ENCODE data around the gene ZBTB9. TPM values are rescaled to one million over a fixed set of nuclear protein-coding genes. Genes with fewer than 3 reads are reported as not detected.

ZBTB9 gene
- total RNA-seq, 3 donors from 2014 or later: 22.9 to 23.4 (median 22.9) TPM

GRCh38 chr6:33415831-33416230 is 38.5 kb upstream of the ZBTB9 start:
- H3K4me3 Mint-ChIP-seq: peak overlapping the region; percentile 40
- H3K4me1 Mint-ChIP-seq (ENCODE audit: low read depth): peaks cover 76% of the 10 kb centered on the region
- DNase-seq (no peak), ATAC-seq (no peak)
- no peaks in the 10 kb centered on the region for H3K27me3 Mint-ChIP-seq (ENCODE audit: low read depth)
- no peaks in the 10 kb centered on the region for H3K9me3 Mint-ChIP-seq
- peaks cover 13% of the 10 kb centered on the region for H3K36me3 Mint-ChIP-seq (ENCODE audit: insufficient read depth)

GRCh38 chr6:33416386-33417127 is 37.8 kb upstream of the ZBTB9 start:
- no peak for DNase-seq
- Mint-ChIP-seq H3K4me1 (ENCODE audit: low read depth) (peaks cover 78% of the 10 kb centered on the region), H3K27me3 (ENCODE audit: low read depth) (no peaks in the 10 kb centered on the region), H3K9me3 (no peaks in the 10 kb centered on the region), H3K4me3 (peak overlapping the region; percentile 93), H3K36me3 (ENCODE audit: insufficient read depth) (peaks cover 13% of the 10 kb centered on the region)
- ATAC-seq: peak; percentile 3 to 10

DNA sequence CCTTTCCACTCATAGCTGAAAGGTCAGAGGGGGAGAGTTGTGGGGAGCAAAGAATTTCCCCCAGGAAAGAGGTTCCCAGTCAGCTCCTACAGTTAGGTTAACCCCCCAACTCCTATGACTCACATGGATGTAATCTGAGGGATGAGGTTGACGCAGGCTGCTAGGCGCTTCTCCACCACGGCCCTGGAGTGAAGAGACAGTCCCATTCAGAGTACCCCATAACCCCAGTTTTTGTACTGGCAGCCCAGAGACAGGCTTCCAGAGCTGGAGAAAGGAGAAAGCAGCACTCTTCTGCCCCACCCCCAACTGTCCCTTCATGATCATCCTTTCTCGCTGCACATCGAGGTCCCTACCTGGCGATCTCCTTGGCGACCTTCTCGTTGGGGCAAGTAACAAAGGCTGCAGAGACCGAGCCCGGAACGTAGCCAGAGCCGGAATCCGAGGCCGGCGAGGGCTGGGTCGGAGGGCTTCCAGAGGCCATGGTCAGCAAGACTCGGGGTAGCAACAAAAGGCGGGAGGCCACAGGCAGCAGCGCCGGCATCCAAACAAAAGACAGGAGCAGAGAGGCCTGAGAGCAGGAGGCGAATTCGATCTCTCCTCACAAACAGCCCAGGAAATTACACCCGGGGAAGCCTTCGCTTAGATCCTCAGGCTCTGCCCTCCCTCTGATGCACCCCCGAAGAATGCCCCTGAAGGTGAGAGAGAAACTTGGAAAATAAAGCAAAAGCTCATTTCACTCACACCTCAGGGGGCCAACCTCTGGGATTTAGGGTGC is 37.1 kb upstream of the ZBTB9 start:
- Mint-ChIP-seq H3K4me3 (peak overlapping the region; percentile 93), H3K27me3 (ENCODE audit: low read depth) (no peaks in the 10 kb centered on the region), H3K4me1 (ENCODE audit: low read depth) (peaks cover 74% of the 10 kb centered on the region), H3K36me3 (ENCODE audit: insufficient read depth) (peaks cover 13% of the 10 kb centered on the region), H3K9me3 (no peaks in the 10 kb centered on the region)
- DNase-seq: no peak
- ATAC-seq: no peak

DNA sequence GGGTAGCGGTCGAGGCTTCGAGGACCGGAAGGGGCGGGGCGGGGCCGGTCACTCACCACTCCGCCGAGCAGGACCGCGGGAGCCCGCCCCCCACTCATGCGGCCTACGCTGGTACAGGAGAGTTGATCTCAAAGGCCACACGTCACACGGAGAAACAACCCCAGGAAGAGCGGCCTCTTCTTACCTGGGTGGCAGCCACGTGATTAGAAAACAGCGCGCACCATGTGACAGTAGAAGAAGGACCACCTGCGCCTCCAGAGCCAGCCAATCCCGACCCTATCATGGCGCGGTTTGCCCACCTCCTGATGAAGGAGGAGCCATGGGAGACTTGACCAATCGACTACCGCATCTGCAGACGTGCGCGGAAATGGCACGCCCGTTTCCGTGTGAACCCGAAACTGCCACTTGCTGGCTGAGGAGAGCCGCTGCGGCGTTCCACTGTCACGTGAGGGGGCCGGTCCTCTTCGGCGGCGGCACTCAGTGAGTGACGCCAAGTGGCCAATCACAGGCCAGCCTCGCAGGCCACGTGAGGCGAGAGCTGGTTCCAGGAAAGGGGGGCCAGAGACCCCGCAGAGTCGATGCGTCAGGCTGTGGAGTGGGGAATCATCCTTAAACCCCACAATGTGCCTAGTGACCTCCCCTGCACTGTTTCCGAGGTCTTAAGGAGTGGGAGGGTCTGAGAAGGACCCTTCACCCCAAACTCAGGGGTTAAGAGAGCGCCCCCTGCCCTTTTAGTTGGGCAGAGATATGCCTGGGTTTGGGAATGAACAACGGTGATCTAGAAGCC is 36.3 kb upstream of the ZBTB9 start, which contains the start of gene CUTA:
Gene CUTA, minus strand, starts transcription at position 205 of the 787 bp plus-strand sequence. Its CDS starts 107 bp downstream, at position 98.
- Mint-ChIP-seq H3K4me3 (peak within 1 kb of the TSS; percentile 93), H3K9me3 (no peaks in the 10 kb centered on the region), H3K4me1 (ENCODE audit: low read depth) (peaks cover 67% of the 10 kb centered on the region), H3K36me3 (ENCODE audit: insufficient read depth) (peaks cover 13% of the 10 kb centered on the region), H3K27me3 (ENCODE audit: low read depth) (no peaks in the 10 kb centered on the region)
- peak; percentile 89 to 92 for ATAC-seq
- peak; percentile 98 for DNase-seq

- Mint-ChIP-seq H3K36me3 (ENCODE audit: insufficient read depth) (peaks cover 10% of the 10 kb centered on the region), H3K4me3 (peak overlapping the region; percentile 93), H3K9me3 (no peaks in the 10 kb centered on the region), H3K4me1 (ENCODE audit: low read depth) (peaks cover 63% of the 10 kb centered on the region), H3K27me3 (ENCODE audit: low read depth) (no peaks in the 10 kb centered on the region)
- DNase-seq (peak; percentile 41), ATAC-seq (no peak)
Observed at GRCh38 chr6:33418690-33419291, 35.6 kb upstream of the ZBTB9 start.

DNA sequence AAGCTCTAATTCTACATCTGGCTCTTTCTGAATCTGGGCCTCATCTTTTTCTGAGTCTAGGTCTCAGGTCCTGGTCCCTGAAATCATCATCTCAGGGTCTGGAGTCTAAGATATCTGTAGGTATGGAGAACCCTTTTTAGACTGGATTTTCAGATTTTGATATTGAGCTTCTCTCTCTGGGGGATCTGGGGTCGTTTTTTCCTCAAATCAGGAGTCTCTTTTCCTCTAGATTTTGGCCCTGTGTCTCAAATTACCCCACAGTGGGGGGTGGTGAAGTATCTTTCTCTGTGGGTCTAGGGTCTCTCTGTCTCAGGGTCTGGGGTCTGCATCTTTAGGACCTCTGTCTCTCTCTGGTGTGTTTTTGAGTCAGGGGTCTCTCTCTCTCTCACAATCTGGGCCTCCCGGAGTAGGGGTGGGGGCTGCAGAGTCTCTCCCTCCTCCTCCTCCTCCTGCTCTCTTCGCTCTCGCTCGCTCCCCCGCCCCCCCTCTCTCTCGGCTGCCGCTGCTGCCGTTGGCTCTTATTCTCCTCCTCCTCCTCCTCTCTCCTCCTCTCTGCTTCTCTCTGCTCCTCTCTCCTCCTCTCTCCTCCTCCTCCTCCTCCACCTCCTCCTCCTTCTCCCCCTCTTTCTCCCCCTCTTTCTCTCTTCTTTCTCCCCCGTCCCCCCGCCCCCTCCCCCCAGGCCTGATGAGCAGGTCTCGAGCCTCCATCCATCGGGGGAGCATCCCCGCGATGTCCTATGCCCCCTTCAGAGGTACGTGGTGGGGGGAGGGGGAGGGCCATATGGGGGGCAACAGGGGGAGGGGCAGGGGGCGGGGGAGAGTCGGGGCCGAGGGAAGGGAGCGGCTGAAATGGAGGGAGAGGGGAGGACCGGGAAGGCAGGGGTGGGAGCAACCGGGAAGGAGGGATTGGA is 34.5 kb upstream of the ZBTB9 start, which contains the start of gene SYNGAP1:
Gene SYNGAP1, plus strand, starts transcription at position 486 of the 911 bp plus-strand sequence. Its CDS starts 200 bp downstream, at position 686.
- Mint-ChIP-seq H3K4me1 (ENCODE audit: low read depth) (peaks cover 67% of the 10 kb centered on the region), H3K27me3 (ENCODE audit: low read depth) (no peaks in the 10 kb centered on the region), H3K9me3 (no peaks in the 10 kb centered on the region), H3K36me3 (ENCODE audit: insufficient read depth) (peaks cover 3% of the 10 kb centered on the region), H3K4me3 (peak within 1 kb of the TSS; percentile 93)
- ATAC-seq (no peak), DNase-seq (peak; percentile 46)

DNA sequence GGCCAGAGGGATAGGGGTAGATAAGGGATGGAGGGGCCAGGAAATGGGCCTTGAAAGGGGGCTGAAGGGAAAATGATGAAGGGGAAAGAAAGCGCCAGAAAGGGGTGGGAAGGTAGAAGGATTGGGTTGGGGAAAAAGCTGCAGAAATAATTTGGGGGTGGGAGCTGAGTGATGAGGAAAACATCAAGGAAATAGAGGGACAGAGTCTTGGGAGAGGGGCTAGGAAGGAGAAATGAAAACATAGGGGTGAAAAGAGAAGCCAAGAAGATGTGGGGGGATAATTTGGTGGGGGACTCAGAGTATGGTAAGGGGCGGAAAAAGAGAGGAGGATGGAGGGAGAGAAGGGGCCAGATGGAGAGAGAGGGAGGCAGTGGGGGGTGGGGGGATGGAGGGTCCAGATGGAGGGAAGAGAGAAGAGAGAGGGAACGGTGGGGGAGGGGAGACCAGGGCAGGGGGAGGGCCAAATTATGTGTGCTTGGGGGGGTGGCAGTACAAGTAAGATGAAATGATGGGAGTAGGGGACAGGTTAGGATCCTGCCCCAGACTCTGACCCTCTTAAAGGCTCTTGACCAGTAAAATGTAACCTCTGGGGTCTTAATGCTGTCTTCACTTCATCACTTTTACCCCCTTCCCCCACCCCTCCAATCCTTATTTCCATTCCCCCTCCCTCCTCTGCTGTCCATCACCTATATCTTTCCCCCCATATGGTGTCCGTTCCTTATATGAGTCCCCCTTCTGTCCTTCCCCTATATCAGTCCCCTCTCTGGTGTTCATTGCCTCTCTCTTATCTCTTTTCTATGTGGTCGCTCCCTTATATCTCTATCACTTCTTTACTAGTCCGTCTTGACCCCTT is 33.7 kb upstream of the ZBTB9 start:
- H3K9me3 Mint-ChIP-seq: no peaks in the 10 kb centered on the region
- no peaks in the 10 kb centered on the region for H3K27me3 Mint-ChIP-seq (ENCODE audit: low read depth)
- peaks cover 71% of the 10 kb centered on the region for H3K4me1 Mint-ChIP-seq (ENCODE audit: low read depth)
- H3K4me3 Mint-ChIP-seq: no peak overlapping the region
- DNase-seq: no peak
- ATAC-seq: no peak
- no peaks in the 10 kb centered on the region for H3K36me3 Mint-ChIP-seq (ENCODE audit: insufficient read depth)

DNA sequence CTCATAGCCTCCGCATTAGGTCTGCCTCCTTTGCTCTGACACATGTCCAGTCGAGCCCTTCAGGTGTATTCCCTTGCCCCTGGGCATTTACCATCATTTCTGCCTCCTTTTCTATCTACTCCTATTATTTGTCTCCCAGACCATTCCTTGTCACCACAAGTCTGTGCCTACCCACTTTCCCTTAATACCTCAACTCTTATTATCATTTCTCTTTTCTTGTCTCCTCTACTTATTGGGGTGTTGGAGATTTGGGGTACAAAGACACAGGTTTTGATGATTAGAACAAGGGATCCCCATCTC is 33.1 kb upstream of the ZBTB9 start:
- Mint-ChIP-seq H3K27me3 (ENCODE audit: low read depth) (no peaks in the 10 kb centered on the region), H3K4me3 (peak overlapping the region; percentile 10), H3K36me3 (ENCODE audit: insufficient read depth) (no peaks in the 10 kb centered on the region), H3K4me1 (ENCODE audit: low read depth) (peaks cover 67% of the 10 kb centered on the region), H3K9me3 (no peaks in the 10 kb centered on the region)
- ATAC-seq: no peak
- DNase-seq: no peak

DNA sequence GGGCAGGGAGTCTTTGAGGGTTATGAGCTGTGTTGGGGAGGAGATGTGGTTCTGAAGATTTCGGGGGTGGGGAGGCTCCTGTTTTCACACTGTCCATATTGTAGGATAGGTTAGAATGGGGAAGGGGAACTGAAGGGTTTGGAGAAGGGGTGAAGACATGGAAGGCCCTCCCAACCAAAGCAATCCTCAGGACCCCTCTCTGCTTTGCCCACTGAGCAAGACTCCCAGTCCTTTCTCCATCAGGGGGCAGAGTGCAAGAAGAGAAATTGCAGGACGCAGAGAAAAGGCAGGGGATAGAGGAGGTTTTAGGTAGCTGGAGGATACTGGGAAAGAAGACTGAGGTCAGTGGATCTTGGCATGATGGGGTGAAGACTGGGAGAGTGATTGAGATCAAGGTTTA is 30.6 kb upstream of the ZBTB9 start:
- no peaks in the 10 kb centered on the region for H3K9me3 Mint-ChIP-seq
- no peaks in the 10 kb centered on the region for H3K36me3 Mint-ChIP-seq (ENCODE audit: insufficient read depth)
- no peaks in the 10 kb centered on the region for H3K27me3 Mint-ChIP-seq (ENCODE audit: low read depth)
- DNase-seq: no peak
- H3K4me3 Mint-ChIP-seq: no peak overlapping the region
- no peak for ATAC-seq
- peaks cover 61% of the 10 kb centered on the region for H3K4me1 Mint-ChIP-seq (ENCODE audit: low read depth)

DNA sequence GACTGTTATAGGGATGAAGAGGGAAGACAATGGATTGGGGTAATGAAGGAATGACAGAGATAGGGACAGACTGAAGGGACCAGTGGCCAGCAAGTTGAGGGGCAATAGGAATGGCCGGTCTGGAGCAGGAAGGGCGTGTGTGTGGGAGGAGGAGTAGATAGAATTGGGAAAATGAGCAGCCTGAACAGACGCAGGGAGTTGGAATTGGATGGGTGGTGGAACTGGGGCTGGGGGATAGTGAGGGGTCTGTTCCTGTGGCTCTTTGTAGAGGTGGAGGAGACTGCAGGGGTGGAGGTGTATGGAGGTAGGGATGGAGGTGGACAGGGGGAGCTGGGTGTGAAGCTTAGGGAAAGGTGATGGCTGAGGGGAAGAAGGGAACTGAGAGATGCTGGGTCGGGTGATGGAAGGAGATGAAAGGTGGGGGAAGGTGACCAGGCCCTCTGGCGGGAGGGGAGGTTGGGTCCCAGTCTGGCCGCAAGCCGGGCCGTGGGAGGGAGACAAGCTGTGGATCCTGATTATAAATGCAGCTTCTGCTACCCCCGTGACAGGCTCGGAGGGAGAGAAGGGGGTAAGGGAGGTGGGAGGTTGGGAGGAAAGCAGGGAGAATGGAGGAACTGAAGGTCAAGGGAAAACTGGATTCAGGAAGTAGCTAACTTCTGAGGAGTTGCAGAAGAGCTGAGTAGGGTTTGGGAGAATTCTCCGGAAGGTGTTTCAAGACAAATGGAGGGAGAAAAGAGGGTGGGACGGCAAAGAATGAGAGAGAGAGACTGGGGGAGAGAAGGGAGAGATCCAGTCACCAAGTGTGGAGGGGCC is 29.3 kb upstream of the ZBTB9 start:
- H3K4me1 Mint-ChIP-seq (ENCODE audit: low read depth): peaks cover 63% of the 10 kb centered on the region

DNA sequence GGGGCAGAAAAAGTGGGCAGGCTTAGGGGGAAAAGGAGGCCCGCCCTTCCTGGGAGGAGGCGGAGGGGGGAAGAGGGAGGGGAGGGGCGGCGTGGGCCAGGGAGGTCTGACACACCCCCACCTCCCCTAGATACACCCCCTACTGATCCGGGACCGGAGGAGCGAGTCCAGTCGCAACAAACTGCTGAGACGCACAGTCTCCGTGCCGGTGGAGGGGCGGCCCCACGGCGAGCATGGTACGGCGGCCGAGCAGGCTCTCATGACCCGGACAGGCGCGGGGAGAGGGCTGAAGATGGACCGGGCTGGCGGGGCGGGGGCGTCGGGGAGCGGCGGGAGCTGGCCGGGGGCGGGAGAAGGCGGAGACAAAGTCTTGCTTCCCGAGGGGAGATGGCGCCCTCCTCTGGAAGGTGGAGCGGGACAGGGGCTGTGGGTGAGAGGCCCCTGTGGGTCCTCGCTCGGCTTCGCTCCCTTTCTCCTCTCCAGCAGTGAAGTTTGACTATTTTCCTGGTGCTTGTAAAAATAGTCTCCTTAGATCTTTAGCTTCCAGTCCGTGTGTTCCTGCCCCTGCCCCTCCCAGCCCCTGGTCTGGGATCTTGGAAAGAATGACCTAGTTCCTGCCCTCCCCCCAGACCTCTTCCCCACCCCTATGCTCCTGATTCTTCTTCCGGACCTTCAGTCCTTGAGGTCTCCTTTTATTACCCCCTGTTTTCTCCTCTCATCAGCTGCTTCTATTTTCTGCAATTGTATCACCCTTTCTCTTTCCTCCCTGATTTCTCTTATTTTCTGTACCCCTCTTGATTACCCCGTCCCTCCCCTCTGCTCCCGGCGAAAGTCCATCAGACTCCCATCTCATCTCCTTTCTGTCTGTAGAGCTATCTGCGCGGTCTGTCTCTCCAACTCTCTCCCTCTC is 28.5 kb upstream of the ZBTB9 start:
- Mint-ChIP-seq H3K27me3 (ENCODE audit: low read depth) (no peaks in the 10 kb centered on the region), H3K36me3 (ENCODE audit: insufficient read depth) (no peaks in the 10 kb centered on the region), H3K4me3 (peak overlapping the region; percentile 90), H3K9me3 (no peaks in the 10 kb centered on the region), H3K4me1 (ENCODE audit: low read depth) (peaks cover 69% of the 10 kb centered on the region)
- DNase-seq: peak; percentile 77
- peak; percentile 51 to 60 for ATAC-seq

More for the DNA sequence above, 29.3 kb upstream of the ZBTB9 start:
- DNase-seq (no peak), ATAC-seq (no peak)
- no peaks in the 10 kb centered on the region for H3K36me3 Mint-ChIP-seq (ENCODE audit: insufficient read depth)
- no peaks in the 10 kb centered on the region for H3K9me3 Mint-ChIP-seq
- H3K27me3 Mint-ChIP-seq (ENCODE audit: low read depth): no peaks in the 10 kb centered on the region
- H3K4me3 Mint-ChIP-seq: peak overlapping the region; percentile 90

All from activated T-cell treated with anti-CD3 and anti-CD28 coated beads, Interleukin-2, amount 50 U/mL, for 4 hours (primary cell).